ENCODE results near the gene NAA10.

Gene NAA10

GRCh38 chrX:153971450-153972367 lies 36.9 kb upstream of the NAA10 start, which contains the start of gene HCFC1:
Gene HCFC1, minus strand, starts transcription at chrX:153971818. Its CDS starts 978 bp downstream, at chrX:153970840.
- Histone ChIP-seq H3K4me2 (ENCODE audit: low read length) (peak within 1 kb of the TSS; percentile 82), H3K27me3 (ENCODE audit: control insufficient read depth, insufficient read depth, low read length) (no peaks in the 10 kb centered on the region), H3K4me3 (ENCODE audit: low read depth, low read length) (peak within 1 kb of the TSS; percentile 93), H3K9me3 (ENCODE audit: control insufficient read depth, low read length) (no peaks in the 10 kb centered on the region), H3K4me1 (peaks cover 22% of the 10 kb centered on the region), H3K36me3 (ENCODE audit: control insufficient read depth, insufficient read depth, low read length) (no peaks in the 10 kb centered on the region), H3K79me2 (peaks cover 15% of the 10 kb centered on the region), H2AFZ (peak within 1 kb of the TSS; percentile 93), H3K9ac (peak within 1 kb of the TSS; percentile 97), H3K27ac (peak within 1 kb of the TSS; percentile 100)
- no peak for TF ChIP-seq CTCF (IDR thresholded peaks at IDR 0.05)

DNA sequence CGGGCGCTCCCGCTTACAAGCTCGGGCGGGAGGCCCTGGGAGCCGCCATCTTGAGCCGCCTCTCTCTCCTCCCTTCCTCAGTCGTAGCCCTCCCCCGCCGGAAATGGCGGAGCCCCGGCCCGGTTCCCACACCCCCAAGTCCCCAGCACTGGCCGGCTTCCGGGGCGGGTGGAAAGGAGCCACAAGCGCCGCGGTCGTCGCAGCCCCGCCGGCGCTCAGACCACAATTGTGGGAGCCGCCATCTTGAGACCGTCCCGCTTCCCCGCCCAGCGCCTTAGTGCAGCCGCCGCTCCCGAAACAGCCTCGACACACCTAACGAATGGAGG lies 36.2 kb upstream of the NAA10 start:
- Histone ChIP-seq H2AFZ (peak overlapping the region; percentile 93), H3K9me3 (ENCODE audit: control insufficient read depth, low read length) (no peaks in the 10 kb centered on the region), H3K79me2 (peaks cover 15% of the 10 kb centered on the region), H3K9ac (peak overlapping the region; percentile 97), H3K27ac (peak overlapping the region; percentile 100), H3K4me2 (ENCODE audit: low read length) (peak overlapping the region; percentile 82), H3K27me3 (ENCODE audit: control insufficient read depth, insufficient read depth, low read length) (no peaks in the 10 kb centered on the region), H3K4me1 (peaks cover 26% of the 10 kb centered on the region), H3K4me3 (ENCODE audit: low read depth, low read length) (peak overlapping the region; percentile 93), H3K36me3 (ENCODE audit: control insufficient read depth, insufficient read depth, low read length) (no peaks in the 10 kb centered on the region)
- no peak for TF ChIP-seq CTCF (IDR thresholded peaks at IDR 0.05)

DNA sequence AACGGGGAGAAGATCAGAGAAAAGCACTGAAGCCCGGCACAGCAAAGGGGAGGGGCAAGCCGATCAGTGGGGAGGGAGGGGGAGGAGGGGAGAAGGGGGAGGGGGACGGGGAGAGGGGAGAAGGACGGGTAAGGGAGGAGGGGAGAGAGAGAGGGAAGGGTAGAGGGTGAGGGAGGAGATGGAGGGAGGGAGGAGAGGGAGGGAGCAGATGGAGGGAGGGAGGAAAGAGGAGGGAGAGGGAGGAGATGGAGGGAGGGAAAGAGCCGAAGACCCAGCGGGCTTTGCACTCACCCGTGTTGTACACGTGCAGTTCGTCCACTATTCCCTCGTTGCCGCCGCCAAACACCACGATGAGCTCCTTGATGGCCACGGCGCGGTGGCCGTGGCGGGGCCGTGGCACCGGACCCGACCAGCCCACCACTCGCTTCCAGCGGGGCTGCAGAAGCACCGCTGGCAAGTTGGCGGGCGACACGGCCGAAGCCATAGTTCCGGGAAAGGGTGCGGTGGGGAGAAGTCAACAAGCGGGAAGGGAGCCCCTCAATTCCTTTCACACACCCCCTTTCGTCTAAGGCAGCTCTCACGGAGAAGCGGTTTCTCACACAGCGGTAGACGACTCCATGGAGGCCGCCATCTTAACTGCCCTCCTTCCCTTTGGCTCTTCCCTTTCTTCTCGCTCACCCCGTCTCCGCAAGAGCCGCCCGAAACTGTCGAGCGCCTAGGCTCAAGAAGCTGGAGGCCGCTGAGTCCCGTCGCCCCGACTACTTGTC lies 35.7 kb upstream of the NAA10 start:
- H3K79me2 ChIP-seq: peaks cover 15% of the 10 kb centered on the region
- H3K4me2 ChIP-seq (ENCODE audit: low read length): peak overlapping the region; percentile 82
- H3K27ac ChIP-seq: peak overlapping the region; percentile 100
- peak overlapping the region; percentile 93 for H3K4me3 ChIP-seq (ENCODE audit: low read depth, low read length)
- peak overlapping the region; percentile 43 for H3K9ac ChIP-seq
- no peaks in the 10 kb centered on the region for H3K27me3 ChIP-seq (ENCODE audit: control insufficient read depth, insufficient read depth, low read length)
- H2AFZ ChIP-seq: peak overlapping the region; percentile 93
- no peaks in the 10 kb centered on the region for H3K9me3 ChIP-seq (ENCODE audit: control insufficient read depth, low read length)
- no peaks in the 10 kb centered on the region for H3K36me3 ChIP-seq (ENCODE audit: control insufficient read depth, insufficient read depth, low read length)
- TF ChIP-seq CTCF (IDR thresholded peaks at IDR 0.05): no peak
- peaks cover 29% of the 10 kb centered on the region for H3K4me1 ChIP-seq

DNA sequence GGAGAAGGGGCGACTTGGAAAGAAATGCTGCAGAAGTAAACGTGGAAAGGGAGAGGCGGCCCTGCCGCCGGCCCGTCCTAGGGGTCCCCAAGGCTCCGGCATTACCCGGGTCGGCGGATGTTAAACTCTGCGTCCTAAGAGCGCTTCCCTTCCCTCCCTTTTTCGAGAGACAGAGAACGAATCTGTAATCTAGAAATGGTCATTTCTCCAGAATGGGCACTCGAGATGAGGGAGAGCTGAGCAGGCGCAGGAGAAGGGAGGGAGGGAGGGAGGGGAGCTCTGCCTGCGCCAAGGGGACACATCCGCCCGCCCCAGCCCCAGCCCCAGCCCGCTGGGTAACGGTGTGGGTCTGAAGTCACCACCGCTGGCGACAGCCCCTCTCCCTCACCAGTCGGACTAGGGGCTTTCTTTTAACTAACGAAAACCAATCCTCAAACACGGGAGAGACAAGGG lies 35.1 kb upstream of the NAA10 start:
- Histone ChIP-seq H3K4me3 (ENCODE audit: low read depth, low read length) (peak overlapping the region; percentile 93), H3K9ac (no peak overlapping the region)

More for the DNA sequence above, 35.1 kb upstream of the NAA10 start:
- TF ChIP-seq CTCF (IDR thresholded peaks at IDR 0.05): no peak
- peaks cover 21% of the 10 kb centered on the region for H3K79me2 ChIP-seq
- H3K4me1 ChIP-seq: peaks cover 29% of the 10 kb centered on the region
- H3K27me3 ChIP-seq (ENCODE audit: control insufficient read depth, insufficient read depth, low read length): no peaks in the 10 kb centered on the region
- peak overlapping the region; percentile 72 for H3K4me2 ChIP-seq (ENCODE audit: low read length)
- H3K9me3 ChIP-seq (ENCODE audit: control insufficient read depth, low read length): no peaks in the 10 kb centered on the region
- H3K27ac ChIP-seq: no peak overlapping the region
- H3K36me3 ChIP-seq (ENCODE audit: control insufficient read depth, insufficient read depth, low read length): no peaks in the 10 kb centered on the region
- H2AFZ ChIP-seq: no peak overlapping the region

Measured in parathyroid adenoma (tissue), 2 donors.